Measurements from ENCODE around the gene ZNF516. TPM values are rescaled to one million over a fixed set of nuclear protein-coding genes. Genes with fewer than 3 reads are reported as not detected.
"Not testable (repeated sequence)": the region's sequence is repeated elsewhere in the genome, so short reads cannot be mapped to it uniquely, and the experiment has no call there.

ZNF516 gene, protein sequence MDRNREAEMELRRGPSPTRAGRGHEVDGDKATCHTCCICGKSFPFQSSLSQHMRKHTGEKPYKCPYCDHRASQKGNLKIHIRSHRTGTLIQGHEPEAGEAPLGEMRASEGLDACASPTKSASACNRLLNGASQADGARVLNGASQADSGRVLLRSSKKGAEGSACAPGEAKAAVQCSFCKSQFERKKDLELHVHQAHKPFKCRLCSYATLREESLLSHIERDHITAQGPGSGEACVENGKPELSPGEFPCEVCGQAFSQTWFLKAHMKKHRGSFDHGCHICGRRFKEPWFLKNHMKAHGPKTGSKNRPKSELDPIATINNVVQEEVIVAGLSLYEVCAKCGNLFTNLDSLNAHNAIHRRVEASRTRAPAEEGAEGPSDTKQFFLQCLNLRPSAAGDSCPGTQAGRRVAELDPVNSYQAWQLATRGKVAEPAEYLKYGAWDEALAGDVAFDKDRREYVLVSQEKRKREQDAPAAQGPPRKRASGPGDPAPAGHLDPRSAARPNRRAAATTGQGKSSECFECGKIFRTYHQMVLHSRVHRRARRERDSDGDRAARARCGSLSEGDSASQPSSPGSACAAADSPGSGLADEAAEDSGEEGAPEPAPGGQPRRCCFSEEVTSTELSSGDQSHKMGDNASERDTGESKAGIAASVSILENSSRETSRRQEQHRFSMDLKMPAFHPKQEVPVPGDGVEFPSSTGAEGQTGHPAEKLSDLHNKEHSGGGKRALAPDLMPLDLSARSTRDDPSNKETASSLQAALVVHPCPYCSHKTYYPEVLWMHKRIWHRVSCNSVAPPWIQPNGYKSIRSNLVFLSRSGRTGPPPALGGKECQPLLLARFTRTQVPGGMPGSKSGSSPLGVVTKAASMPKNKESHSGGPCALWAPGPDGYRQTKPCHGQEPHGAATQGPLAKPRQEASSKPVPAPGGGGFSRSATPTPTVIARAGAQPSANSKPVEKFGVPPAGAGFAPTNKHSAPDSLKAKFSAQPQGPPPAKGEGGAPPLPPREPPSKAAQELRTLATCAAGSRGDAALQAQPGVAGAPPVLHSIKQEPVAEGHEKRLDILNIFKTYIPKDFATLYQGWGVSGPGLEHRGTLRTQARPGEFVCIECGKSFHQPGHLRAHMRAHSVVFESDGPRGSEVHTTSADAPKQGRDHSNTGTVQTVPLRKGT
- total RNA-seq = 10 to 100 TPM; 24.3 to 32.5 TPM
- long read RNA-seq, donor 1, partial matches to known transcripts = 1 of 5 reads
- long read RNA-seq, donor 1, other reads (novel, unspliced or antisense) = 4 of 5 reads
- long read RNA-seq, donor 2, partial matches to known transcripts = 0 of 1 reads
- long read RNA-seq, donor 2, other reads (novel, unspliced or antisense) = 1 of 1 reads

- intact Hi-C loops (cut with DNase I) = no loop called here
- peak; percentile 85 for DNase-seq (ENCODE audit: low spot score)
These were observed at the start of gene ZNF516 for GRCh38 chr18:76495006-76495370. Gene ZNF516 (minus strand): TSS chr18:76495242. CDS start chr18:76443054, 52,188 bp downstream.

DNA sequence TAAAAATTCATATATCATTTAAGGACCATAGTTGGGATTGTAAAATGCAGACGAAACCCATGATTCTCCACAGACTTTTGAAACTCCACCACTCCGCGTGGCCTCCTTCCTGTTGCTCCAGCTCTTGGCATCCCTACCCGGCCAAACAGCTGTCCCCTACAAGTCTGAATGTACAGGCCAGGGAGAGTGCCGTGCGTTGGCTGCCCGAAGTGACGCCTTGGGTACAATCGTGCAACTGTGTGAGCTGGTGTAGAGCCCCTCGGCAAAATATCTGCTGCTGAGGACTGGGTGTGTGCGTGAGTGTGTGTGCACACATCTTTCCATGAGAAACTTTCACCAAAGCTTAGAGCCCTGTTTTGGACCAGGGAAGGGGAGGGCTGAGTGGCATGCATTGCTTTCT lies 43.8 kb upstream of the ZNF516 start:
- intact Hi-C loops (cut with DNase I) = no loop called here
- DNase-seq (ENCODE audit: low spot score) = no peak

GRCh38 chr18:76537621-76538020 lies 42.6 kb upstream of the ZNF516 start:
- no peak for DNase-seq (ENCODE audit: low spot score)
- intact Hi-C loops (cut with DNase I) = no loop called here

DNA sequence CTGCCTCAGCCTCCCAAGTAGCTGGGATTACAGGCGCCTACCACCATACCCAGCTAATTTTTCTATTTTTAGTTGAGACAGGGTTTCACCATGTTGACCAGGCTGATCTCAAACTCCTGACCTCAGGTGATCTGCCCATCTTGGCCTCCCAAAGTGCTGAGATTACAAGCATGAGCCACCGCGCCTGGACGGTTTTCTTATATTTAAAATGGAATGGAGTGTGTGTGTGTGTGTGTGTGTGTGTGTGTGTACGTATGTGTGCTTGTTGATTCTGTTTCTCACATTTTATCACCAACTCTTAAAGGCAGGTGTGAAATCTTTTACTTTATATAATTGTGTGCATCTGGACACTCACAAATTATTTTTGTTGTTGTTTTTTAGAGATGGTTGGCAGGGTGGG lies 41.6 kb upstream of the ZNF516 start:
- intact Hi-C loops (cut with DNase I); DNase-seq (ENCODE audit: low spot score): not testable (repeated sequence)

DNA sequence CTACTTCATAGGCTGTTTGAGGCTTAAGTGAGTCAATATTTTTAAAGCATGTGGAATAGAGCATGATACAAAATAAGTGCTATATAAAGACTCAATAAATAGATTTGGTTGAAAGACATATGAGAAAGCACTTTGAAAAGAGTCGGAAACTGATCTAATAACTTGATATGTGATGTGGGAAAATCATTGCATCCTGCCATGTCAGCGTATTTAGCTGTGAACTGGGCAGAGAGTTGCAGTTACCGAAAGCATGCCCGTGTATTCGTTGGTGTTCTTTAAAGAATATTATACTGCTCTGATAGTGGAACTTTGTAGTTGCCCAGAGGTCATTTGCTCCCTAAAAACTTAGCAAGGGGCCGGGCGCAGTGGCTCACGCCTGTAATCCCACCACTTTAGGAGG lies 37.8 kb upstream of the ZNF516 start:
- intact Hi-C loops (cut with DNase I) = no loop called here
- DNase-seq (ENCODE audit: low spot score) = no peak

GRCh38 chr18:76530846-76531245 lies 35.8 kb upstream of the ZNF516 start:
- intact Hi-C loops (cut with DNase I) = no loop called here
- DNase-seq (ENCODE audit: low spot score) = no peak

GRCh38 chr18:76530391-76530790 lies 35.3 kb upstream of the ZNF516 start:
- intact Hi-C loops (cut with DNase I) = no loop called here
- DNase-seq (ENCODE audit: low spot score) = no peak

- no peak for DNase-seq (ENCODE audit: low spot score)
- intact Hi-C loops (cut with DNase I) = loop anchor here in 1 of 2 donors (10.0 kb wide), 1 partner anchor 55 kb away; no protein-coding TSS in a partner anchor
These were observed 34.4 kb upstream of the ZNF516 start for GRCh38 chr18:76529433-76529811.

GRCh38 chr18:76528477-76529432 lies 33.7 kb upstream of the ZNF516 start:
- intact Hi-C loops (cut with DNase I) = loop anchor here in 1 of 2 donors (10.0 kb wide), 1 partner anchor 56 kb away; no protein-coding TSS in a partner anchor
- DNase-seq (ENCODE audit: low spot score) = no peak

GRCh38 chr18:76525911-76526310 lies 30.9 kb upstream of the ZNF516 start:
- intact Hi-C loops (cut with DNase I) = loop anchor here in 1 of 2 donors (10.0 kb wide), 1 partner anchor 59 kb away; no protein-coding TSS in a partner anchor

DNA sequence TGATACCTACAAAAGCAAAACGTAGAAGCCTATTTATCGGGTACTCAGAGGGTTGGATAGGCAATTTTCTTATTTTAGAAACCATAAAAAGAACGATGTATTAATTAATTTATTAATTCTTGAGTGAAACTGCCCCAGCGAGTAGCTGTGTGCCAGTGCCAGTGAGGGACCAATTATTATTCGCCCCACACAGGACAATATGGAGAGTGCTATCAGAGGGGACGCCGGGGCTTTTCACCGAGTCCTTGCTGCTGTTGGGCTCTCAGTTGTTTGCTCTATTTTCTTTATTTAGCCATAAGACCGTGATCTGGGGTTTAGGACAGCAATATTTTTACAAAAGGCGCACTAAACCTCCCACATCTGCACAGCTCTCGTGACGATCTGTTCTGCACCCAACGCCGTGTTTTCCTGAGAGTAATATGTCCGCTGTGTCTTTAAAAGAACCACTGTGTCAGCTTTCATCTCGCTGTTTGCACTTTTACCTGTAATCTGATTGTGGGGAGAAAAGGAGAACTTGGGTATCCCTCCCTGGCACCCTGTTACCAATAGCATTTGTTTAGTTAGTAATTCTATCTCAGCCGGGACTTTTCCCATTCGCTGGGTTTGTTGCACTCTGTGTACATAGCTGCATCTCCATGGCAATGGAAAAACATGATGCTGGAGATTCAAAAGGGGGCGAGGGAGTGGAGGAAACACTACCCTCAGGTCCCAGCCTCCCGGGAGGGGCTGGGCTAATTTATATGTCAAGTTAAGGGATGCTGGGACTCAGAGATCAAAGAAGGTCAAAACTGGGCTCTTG lies 30.1 kb upstream of the ZNF516 start:
- intact Hi-C loops (cut with DNase I) = loop anchor here (5.0 to 10.0 kb wide), 2 partner anchors 60 to 147 kb away; no protein-coding TSS in a partner anchor
- DNase-seq (ENCODE audit: low spot score) = no peak

More at GRCh38 chr18:76525911-76526310, 30.9 kb upstream of the ZNF516 start:
- no peak for DNase-seq (ENCODE audit: low spot score)

- DNase-seq (ENCODE audit: low spot score) = no peak
- intact Hi-C loops (cut with DNase I) = loop anchor here (5.0 to 10.0 kb wide), 2 partner anchors 60 to 148 kb away; no protein-coding TSS in a partner anchor
These were observed 29.4 kb upstream of the ZNF516 start for GRCh38 chr18:76524477-76524876.

GRCh38 chr18:76522551-76522950 lies 27.5 kb upstream of the ZNF516 start:
- no peak for DNase-seq (ENCODE audit: low spot score)
- intact Hi-C loops (cut with DNase I) = loop anchor here (5.0 to 10.0 kb wide), 2 partner anchors 62 to 150 kb away; no protein-coding TSS in a partner anchor

DNA sequence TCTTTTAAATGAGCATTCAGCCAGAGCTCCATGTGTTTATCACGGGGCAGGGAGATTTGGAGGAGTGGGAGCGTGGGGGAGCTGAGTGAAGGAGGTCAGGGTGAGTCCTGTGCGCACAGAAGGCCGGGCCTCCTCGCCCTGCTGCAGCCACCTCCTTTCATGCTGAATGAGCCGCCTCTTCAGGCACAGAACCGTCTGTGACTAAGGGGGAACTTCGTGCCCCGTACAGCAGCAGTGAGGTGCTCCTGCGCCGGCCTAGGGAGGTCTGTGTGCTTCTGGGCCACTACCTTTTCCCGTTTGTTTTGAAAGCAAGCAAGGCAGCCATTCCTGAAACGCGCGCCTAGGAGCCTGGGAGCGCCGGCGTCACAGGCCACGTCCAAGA lies 27.1 kb upstream of the ZNF516 start:
- intact Hi-C loops (cut with DNase I) = loop anchor here (5.0 to 10.0 kb wide), 2 partner anchors 63 to 150 kb away; no protein-coding TSS in a partner anchor
- no peak for DNase-seq (ENCODE audit: low spot score)

DNA sequence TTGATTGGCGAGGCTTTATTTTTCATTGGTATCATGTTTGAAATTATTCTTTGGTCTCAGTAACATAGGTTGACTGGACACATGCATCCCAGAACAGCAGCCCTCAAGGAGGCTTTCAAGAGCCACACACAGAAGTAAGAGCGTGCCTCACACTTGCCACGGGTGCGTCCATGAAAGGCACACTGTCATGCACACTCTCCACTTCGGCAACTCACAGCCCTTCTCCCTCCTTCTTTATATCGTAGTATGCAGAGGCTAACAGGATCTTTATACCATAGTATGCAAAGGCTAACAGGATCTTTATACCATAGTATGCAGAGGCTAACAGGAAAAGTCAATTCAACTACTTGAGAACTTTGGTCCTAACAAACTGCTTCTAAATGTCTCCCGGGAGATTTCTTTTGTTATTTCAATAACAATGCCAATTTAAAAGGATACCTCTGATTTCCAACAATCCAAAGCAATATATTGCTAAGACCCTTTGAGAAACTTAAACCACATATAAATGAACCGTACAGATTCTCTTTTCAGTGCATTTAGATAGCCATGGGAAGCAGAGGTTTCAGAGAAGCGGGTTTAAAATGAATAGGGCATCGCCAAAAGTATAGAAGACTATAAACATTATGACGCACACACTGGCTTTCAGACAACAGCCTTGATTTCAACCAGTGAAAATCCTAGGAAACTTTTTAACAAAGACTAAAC lies 26.5 kb upstream of the ZNF516 start:
- intact Hi-C loops (cut with DNase I) = loop anchor here (5.0 to 10.0 kb wide), 2 partner anchors 63 to 151 kb away; no protein-coding TSS in a partner anchor

GRCh38 chr18:76518860-76519538 lies 24.0 kb upstream of the ZNF516 start:
- intact Hi-C loops (cut with DNase I) = no loop called here
- no peak for DNase-seq (ENCODE audit: low spot score)

More for the DNA sequence above, 26.5 kb upstream of the ZNF516 start:
- DNase-seq (ENCODE audit: low spot score) = no peak
